Measurements from ENCODE around the gene MCM9. TPM values are rescaled to one million over a fixed set of nuclear protein-coding genes. Genes with fewer than 3 reads are reported as not detected.

MCM9 gene
- total and polyA plus RNA-seq, 2 of the 13 experiments (the other 11 are each of a cell fraction or from before 2014, with no cell fraction given): 3.8 to 17.2 TPM

DNA sequence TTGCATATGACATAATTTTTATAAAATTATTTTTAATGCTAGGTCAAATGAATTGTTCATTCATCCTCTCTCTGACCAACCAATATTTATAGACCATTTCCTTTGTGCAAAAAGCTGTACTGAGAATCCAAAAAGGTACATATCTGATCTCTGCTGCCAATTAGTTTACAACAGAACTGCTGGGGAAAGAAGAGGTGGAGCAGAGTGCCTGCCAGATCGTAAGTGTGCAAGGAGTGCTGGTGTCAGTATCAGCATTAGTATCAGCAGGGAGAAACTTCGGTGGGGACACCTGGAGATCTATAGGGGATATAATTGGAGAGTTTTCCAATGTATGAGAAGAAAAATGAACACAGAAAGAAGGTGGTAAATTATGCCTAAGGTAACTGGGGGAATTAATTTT, 104.3 kb downstream of the MCM9 start:
- FAIRE-seq (no peak), ATAC-seq (no peak), DNase-seq (ENCODE audit: low spot score) (no peak)
- intact Hi-C loops (cut with micrococcal nuclease; ENCODE audit: unreplicated experiment): no loop called here
- ChIA-PET CTCF (ENCODE audit: low intra/inter-chr PET ratio, low total read pairs) (no interaction called here), POLR2A (no interaction called here)
- Histone ChIP-seq H2AFZ (ENCODE audit: low read length) (no peak overlapping the region), H3K79me2 (ENCODE audit: insufficient read depth, low read length) (no peaks in the 10 kb centered on the region), H3K9ac (ENCODE audit: insufficient read depth, low read depth, low read length) (no peak overlapping the region), H3K27ac (ENCODE audit: extremely low read length, insufficient read depth, low read length) (no peak overlapping the region), H3K4me2 (ENCODE audit: low read depth, low read length) (no peak overlapping the region), H4K20me1 (ENCODE audit: insufficient read depth, low read length) (no peaks in the 10 kb centered on the region), H3K27me3 (ENCODE audit: control insufficient read depth in 1 of 2, insufficient read depth in 2 of 2, low read length in 2 of 2) (no peaks in the 10 kb centered on the region), H3K4me3 (replicated peaks in 1 of 3; ENCODE audit: insufficient read depth in 1 of 3, low read depth in 2 of 3, low read length in 3 of 3) (no peak overlapping the region), H3K36me3 (replicated peaks in 1 of 2; ENCODE audit: control insufficient read depth in 1 of 2, insufficient read depth in 2 of 2, low read length in 2 of 2) (peaks cover 0 to 15% of the 10 kb centered on the region in 2 experiments; a peak in 4 of 5 replicates), H3K4me1 (ENCODE audit: insufficient read depth, low read length) (no peaks in the 10 kb centered on the region), H3K9me3 (ENCODE audit: low read length) (no peaks in the 10 kb centered on the region)
- WGBS (ENCODE audit: low lambda C conversion rate): 89% methylated on average over 2 of the region's 2 CpGs
- BruUV-seq (replicated peaks): no TSS peak
- in situ Hi-C loops (cut with HindIII; ENCODE audit: extremely low pct_ligation_motif_present, low pct_unique_long_range_greater_than_20kb): no loop called here
- TF ChIP-seq, protein P1, sequence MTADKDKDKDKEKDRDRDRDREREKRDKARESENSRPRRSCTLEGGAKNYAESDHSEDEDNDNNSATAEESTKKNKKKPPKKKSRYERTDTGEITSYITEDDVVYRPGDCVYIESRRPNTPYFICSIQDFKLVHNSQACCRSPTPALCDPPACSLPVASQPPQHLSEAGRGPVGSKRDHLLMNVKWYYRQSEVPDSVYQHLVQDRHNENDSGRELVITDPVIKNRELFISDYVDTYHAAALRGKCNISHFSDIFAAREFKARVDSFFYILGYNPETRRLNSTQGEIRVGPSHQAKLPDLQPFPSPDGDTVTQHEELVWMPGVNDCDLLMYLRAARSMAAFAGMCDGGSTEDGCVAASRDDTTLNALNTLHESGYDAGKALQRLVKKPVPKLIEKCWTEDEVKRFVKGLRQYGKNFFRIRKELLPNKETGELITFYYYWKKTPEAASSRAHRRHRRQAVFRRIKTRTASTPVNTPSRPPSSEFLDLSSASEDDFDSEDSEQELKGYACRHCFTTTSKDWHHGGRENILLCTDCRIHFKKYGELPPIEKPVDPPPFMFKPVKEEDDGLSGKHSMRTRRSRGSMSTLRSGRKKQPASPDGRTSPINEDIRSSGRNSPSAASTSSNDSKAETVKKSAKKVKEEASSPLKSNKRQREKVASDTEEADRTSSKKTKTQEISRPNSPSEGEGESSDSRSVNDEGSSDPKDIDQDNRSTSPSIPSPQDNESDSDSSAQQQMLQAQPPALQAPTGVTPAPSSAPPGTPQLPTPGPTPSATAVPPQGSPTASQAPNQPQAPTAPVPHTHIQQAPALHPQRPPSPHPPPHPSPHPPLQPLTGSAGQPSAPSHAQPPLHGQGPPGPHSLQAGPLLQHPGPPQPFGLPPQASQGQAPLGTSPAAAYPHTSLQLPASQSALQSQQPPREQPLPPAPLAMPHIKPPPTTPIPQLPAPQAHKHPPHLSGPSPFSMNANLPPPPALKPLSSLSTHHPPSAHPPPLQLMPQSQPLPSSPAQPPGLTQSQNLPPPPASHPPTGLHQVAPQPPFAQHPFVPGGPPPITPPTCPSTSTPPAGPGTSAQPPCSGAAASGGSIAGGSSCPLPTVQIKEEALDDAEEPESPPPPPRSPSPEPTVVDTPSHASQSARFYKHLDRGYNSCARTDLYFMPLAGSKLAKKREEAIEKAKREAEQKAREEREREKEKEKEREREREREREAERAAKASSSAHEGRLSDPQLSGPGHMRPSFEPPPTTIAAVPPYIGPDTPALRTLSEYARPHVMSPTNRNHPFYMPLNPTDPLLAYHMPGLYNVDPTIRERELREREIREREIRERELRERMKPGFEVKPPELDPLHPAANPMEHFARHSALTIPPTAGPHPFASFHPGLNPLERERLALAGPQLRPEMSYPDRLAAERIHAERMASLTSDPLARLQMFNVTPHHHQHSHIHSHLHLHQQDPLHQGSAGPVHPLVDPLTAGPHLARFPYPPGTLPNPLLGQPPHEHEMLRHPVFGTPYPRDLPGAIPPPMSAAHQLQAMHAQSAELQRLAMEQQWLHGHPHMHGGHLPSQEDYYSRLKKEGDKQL (CRISPR knock-in tag; IDR thresholded peaks at IDR 0.05; ENCODE audit: low read depth): no peak
- TF ChIP-seq ELF4 (CRISPR knock-in tag; IDR thresholded peaks at IDR 0.05; ENCODE audit: borderline replicate concordance): no peak
- TF ChIP-seq ZBTB38 (CRISPR knock-in tag; IDR thresholded peaks at IDR 0.05): no peak
- TF ChIP-seq, protein P2, sequence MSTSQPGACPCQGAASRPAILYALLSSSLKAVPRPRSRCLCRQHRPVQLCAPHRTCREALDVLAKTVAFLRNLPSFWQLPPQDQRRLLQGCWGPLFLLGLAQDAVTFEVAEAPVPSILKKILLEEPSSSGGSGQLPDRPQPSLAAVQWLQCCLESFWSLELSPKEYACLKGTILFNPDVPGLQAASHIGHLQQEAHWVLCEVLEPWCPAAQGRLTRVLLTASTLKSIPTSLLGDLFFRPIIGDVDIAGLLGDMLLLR (CRISPR knock-in tag; IDR thresholded peaks at IDR 0.05): no peak
- TF ChIP-seq GATAD2A (CRISPR knock-in tag; IDR thresholded peaks at IDR 0.05): no peak
- TF ChIP-seq, protein P3, sequence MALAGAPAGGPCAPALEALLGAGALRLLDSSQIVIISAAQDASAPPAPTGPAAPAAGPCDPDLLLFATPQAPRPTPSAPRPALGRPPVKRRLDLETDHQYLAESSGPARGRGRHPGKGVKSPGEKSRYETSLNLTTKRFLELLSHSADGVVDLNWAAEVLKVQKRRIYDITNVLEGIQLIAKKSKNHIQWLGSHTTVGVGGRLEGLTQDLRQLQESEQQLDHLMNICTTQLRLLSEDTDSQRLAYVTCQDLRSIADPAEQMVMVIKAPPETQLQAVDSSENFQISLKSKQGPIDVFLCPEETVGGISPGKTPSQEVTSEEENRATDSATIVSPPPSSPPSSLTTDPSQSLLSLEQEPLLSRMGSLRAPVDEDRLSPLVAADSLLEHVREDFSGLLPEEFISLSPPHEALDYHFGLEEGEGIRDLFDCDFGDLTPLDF (CRISPR knock-in tag; IDR thresholded peaks at IDR 0.05): no peak
- TF ChIP-seq TBX2 (CRISPR knock-in tag; IDR thresholded peaks at IDR 0.05; ENCODE audit: borderline replicate concordance): no peak
- no peak for TF ChIP-seq ZNF841 (CRISPR knock-in tag; IDR thresholded peaks at IDR 0.05; ENCODE audit: borderline replicate concordance)
- TF ChIP-seq ZNF12 (CRISPR knock-in tag; IDR thresholded peaks at IDR 0.05): no peak
- TF ChIP-seq NRL (CRISPR knock-in tag; IDR thresholded peaks at IDR 0.05; ENCODE audit: borderline replicate concordance): no peak
- TF ChIP-seq FOXA1 (IDR thresholded peaks at IDR 0.05): no peak
- TF ChIP-seq FOXA1 (CRISPR knock-in tag; IDR thresholded peaks at IDR 0.05): no peak
- TF ChIP-seq MTA1 (CRISPR knock-in tag; IDR thresholded peaks at IDR 0.05; ENCODE audit: borderline replicate concordance): no peak
- no peak for TF ChIP-seq SP1 (IDR thresholded peaks at IDR 0.05)
- no peak for TF ChIP-seq SP1 (CRISPR knock-in tag; IDR thresholded peaks at IDR 0.05)
- TF ChIP-seq, protein P4, sequence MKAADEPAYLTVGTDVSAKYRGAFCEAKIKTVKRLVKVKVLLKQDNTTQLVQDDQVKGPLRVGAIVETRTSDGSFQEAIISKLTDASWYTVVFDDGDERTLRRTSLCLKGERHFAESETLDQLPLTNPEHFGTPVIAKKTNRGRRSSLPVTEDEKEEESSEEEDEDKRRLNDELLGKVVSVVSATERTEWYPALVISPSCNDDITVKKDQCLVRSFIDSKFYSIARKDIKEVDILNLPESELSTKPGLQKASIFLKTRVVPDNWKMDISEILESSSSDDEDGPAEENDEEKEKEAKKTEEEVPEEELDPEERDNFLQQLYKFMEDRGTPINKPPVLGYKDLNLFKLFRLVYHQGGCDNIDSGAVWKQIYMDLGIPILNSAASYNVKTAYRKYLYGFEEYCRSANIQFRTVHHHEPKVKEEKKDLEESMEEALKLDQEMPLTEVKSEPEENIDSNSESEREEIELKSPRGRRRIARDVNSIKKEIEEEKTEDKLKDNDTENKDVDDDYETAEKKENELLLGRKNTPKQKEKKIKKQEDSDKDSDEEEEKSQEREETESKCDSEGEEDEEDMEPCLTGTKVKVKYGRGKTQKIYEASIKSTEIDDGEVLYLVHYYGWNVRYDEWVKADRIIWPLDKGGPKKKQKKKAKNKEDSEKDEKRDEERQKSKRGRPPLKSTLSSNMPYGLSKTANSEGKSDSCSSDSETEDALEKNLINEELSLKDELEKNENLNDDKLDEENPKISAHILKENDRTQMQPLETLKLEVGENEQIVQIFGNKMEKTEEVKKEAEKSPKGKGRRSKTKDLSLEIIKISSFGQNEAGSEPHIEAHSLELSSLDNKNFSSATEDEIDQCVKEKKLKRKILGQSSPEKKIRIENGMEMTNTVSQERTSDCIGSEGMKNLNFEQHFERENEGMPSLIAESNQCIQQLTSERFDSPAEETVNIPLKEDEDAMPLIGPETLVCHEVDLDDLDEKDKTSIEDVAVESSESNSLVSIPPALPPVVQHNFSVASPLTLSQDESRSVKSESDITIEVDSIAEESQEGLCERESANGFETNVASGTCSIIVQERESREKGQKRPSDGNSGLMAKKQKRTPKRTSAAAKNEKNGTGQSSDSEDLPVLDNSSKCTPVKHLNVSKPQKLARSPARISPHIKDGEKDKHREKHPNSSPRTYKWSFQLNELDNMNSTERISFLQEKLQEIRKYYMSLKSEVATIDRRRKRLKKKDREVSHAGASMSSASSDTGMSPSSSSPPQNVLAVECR (CRISPR knock-in tag; IDR thresholded peaks at IDR 0.05; ENCODE audit: borderline replicate concordance): no peak
